Dermis microvascular lymphatic vessel endothelial cell (primary cell): ENCODE data around the gene CHRNG. TPM values are rescaled to one million over a fixed set of nuclear protein-coding genes. Genes with fewer than 3 reads are reported as not detected.

Experiments used
- DNase-seq, 2 donors: peaks; one replicate each; pipeline versions ENCODE4 v3.0.0 to v3.0.0-alpha.2; 2010; ENCODE audit warnings: low read depth in 2 of 2
- total RNA-seq: library from RNA; depleted of rRNA; stranded (reverse); fragments of >200 nt; gene quantifications from 2 replicates; pipeline ENCODE4 v1.2.1, GENCODE V29; 2014

CHRNG gene
- total RNA-seq, 1 donor from 2014 or later: not detected

- DNase-seq: no peak
Measured at GRCh38 chr2:232505856-232506255, 33.6 kb upstream of the CHRNG start.

- no peak for DNase-seq
Measured at GRCh38 chr2:232506709-232507108, 32.8 kb upstream of the CHRNG start.

- DNase-seq: no peak
Measured at GRCh38 chr2:232508251-232508650, 31.2 kb upstream of the CHRNG start.

- DNase-seq: no peak
Measured at GRCh38 chr2:232511336-232511890, 28.1 kb upstream of the CHRNG start.

- no peak for DNase-seq
Measured at GRCh38 chr2:232512602-232513001, 26.9 kb upstream of the CHRNG start.

GRCh38 chr2:232513353-232513752, 26.1 kb upstream of the CHRNG start:
- no peak for DNase-seq

GRCh38 chr2:232515639-232516038, 23.9 kb upstream of the CHRNG start:
- DNase-seq: no peak

GRCh38 chr2:232516551-232516950, 22.9 kb upstream of the CHRNG start:
- DNase-seq: no peak

- DNase-seq: no peak
Measured at GRCh38 chr2:232518844-232519243, 20.6 kb upstream of the CHRNG start.

GRCh38 chr2:232519581-232520438, 19.7 kb upstream of the CHRNG start, which contains the start of gene PRSS56:
Gene PRSS56, plus strand, starts transcription at chr2:232520388. Its CDS starts 211 bp downstream, at chr2:232520599.
- no peak for DNase-seq

- no peak for DNase-seq
Measured at GRCh38 chr2:232520489-232520888, 19.0 kb upstream of the CHRNG start.

- DNase-seq: no peak
Measured at GRCh38 chr2:232521098-232521497, 18.4 kb upstream of the CHRNG start.

GRCh38 chr2:232521959-232522622, 17.4 kb upstream of the CHRNG start:
- peak in 1 of 2 donors; percentile 29 for DNase-seq

GRCh38 chr2:232522623-232523401, 16.7 kb upstream of the CHRNG start:
- DNase-seq: no peak

- no peak for DNase-seq
Measured at GRCh38 chr2:232523402-232523681, 16.1 kb upstream of the CHRNG start.

- DNase-seq: peak in 1 of 2 donors; percentile 37
Measured at GRCh38 chr2:232523682-232524597, 15.6 kb upstream of the CHRNG start.

GRCh38 chr2:232524771-232525170, 14.7 kb upstream of the CHRNG start:
- DNase-seq: no peak

- DNase-seq: no peak
Measured at GRCh38 chr2:232525199-232525598, 14.3 kb upstream of the CHRNG start.

- no peak for DNase-seq
Measured at GRCh38 chr2:232525791-232526371, 13.6 kb upstream of the CHRNG start, which contains the start of gene CHRND. Gene CHRND, plus strand, starts transcription at chr2:232526160. Its CDS starts 56 bp downstream, at chr2:232526216.

GRCh38 chr2:232526372-232526941, 13.0 kb upstream of the CHRNG start:
- no peak for DNase-seq
